SK-N-MC (cell line): ENCODE measurements around the gene GNAQ.

Experiments
- DNase-seq: peaks from one replicate; pipeline ENCODE4 v3.0.0-alpha.2; 2011; ENCODE audit warnings: low read depth, low spot score
- H3K27ac ChIP-seq: fragments of 200-600 bp; sonication (generic); 2 replicates; pipeline ENCODE4 v1.5.1; 2016; ENCODE audit warnings: mixed run types
- H3K36me3 ChIP-seq: fragments of 200-600 bp; sonication (generic); 2 replicates; pipeline ENCODE4 v1.6.1; 2017; ENCODE audit warnings: antibody characterized with exemption, low read length, mixed read lengths; ENCODE audit not compliant: insufficient read depth
- H3K4me3 ChIP-seq: fragments of 200-600 bp; sonication (generic); 2 replicates; pipeline ENCODE4 v1.5.1; 2016
- H3K9ac ChIP-seq: fragments of 200-600 bp; sonication (generic); 2 replicates; pipeline ENCODE4 v1.8.0; 2017; ENCODE audit warnings: mixed run types, mixed read lengths; ENCODE audit not compliant: insufficient read length
- H3K9me3 ChIP-seq: fragments of 200-600 bp; sonication (generic); 2 replicates; pipeline ENCODE4 v1.6.1; 2017; ENCODE audit warnings: low read depth, mild to moderate bottlenecking, antibody characterized with exemption, low read length, moderate library complexity, mixed read lengths
- EZH2 ChIP-seq: fragments of 200-600 bp; sonication (generic); IDR thresholded peaks from one replicate; pipeline ENCODE4 v1.6.1; 2017; ENCODE audit warnings: antibody characterized with exemption
- FOXP2 ChIP-seq: optimal IDR thresholded peaks from 2 replicates; pipeline ENCODE3; 2011; ENCODE audit warnings: mild to moderate bottlenecking, moderate library complexity; ENCODE audit not compliant: insufficient read depth; ENCODE audit errors: extremely low read length, control extremely low read depth
- POLR2AphosphoS5 ChIP-seq: IDR thresholded peaks from 2 replicates; pipeline ENCODE4 v1.6.1; 2012; ENCODE audit warnings: mild to moderate bottlenecking, low read depth, low read length, borderline replicate concordance

The GNAQ gene

DNA sequence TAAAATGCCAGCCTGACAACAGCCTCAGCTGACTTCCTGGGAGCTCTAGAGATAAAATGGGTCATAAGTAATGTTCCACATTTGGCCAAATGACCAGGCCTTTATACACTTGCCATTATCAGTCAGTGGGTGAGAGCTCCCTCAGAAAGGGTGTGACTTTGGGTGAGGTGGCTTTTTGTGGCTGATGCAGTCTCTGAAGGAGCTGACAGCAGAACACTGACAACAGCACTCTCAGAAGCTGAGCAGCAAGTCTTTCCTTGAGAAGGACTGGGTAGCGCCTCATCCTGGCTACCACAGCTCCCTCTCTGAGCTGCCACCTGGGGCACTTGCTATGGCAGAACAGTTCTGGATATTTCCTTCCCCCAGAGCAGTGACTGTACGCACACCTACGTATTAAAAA is 22.0 kb upstream of the GNAQ start:
- DNase-seq: no peak
- H3K4me3 ChIP-seq: no peak overlapping the region
- no peaks in the 10 kb centered on the region for H3K36me3 ChIP-seq
- H3K9ac ChIP-seq: no peak overlapping the region
- TF ChIP-seq POLR2AphosphoS5: no peak
- TF ChIP-seq EZH2: no peak
- no peak for TF ChIP-seq FOXP2
- H3K27ac ChIP-seq: no peak overlapping the region
- H3K9me3 ChIP-seq: no peaks in the 10 kb centered on the region

DNA sequence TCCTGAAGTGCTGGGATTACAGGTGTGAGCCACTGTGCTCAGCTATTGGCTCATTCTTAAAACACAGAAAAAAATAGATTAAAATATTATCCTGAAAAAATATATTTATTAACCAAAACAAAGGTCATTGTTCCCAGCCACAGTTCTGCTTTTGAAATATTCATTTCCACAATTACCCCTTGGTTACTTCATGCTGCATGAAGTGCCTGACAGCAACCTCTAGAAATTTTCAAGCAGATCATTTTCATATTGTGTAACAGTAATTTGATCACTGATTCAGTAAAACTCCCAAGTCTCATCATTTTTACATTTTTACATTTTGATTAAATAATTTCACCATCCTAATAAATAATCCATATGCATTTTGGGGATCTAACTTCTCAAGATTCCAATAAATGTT is 18.8 kb upstream of the GNAQ start:
- Histone ChIP-seq H3K4me3 (no peak overlapping the region), H3K27ac (no peak overlapping the region), H3K9me3 (no peaks in the 10 kb centered on the region), H3K9ac (no peak overlapping the region), H3K36me3 (no peaks in the 10 kb centered on the region)
- TF ChIP-seq EZH2 (no peak), POLR2AphosphoS5 (no peak), FOXP2 (no peak)
- no peak for DNase-seq

DNA sequence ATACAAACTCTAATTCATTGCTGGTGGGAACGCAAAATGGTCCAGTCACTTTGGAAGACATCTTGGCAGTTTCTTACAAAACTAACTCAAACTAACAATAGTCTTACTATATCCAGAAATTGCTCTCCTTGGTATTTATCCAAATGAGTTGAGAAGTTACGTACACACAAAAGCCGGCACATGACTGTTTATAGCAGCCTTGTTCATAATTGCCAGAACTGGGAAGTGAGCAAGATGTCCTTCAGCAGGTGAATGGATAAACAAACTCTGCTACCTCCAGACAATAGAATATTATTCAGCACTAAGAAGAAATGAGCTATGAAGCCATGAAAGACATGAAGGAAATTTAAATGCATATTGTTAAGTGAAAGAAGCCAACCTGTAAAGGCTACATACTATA is 17.9 kb upstream of the GNAQ start:
- no peak overlapping the region for H3K9ac ChIP-seq
- H3K36me3 ChIP-seq: no peaks in the 10 kb centered on the region
- no peak overlapping the region for H3K27ac ChIP-seq
- no peaks in the 10 kb centered on the region for H3K9me3 ChIP-seq
- no peak for DNase-seq
- no peak overlapping the region for H3K4me3 ChIP-seq
- TF ChIP-seq EZH2 (no peak), POLR2AphosphoS5 (no peak), FOXP2 (no peak)

DNA sequence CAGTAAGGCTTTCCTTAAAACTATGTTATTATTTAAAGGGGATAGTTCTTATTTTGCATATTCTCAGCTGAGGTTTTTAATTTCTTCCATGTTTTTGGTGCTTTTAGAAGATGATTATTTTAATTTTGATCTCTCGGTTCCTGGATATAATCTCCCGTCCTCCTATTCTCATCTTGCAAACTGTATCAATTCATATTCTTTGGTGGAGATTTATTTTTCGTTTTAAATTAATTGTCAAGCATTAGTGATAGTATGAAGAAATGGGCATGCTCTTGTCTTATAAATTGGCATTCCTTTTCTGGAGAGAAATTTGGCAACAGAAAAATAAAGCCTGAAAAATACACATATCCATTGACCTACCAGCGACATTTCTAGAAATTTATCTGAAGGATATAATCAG is 15.5 kb upstream of the GNAQ start:
- TF ChIP-seq EZH2: no peak
- Histone ChIP-seq H3K27ac (no peak overlapping the region), H3K9ac (no peak overlapping the region), H3K36me3 (no peaks in the 10 kb centered on the region), H3K9me3 (no peaks in the 10 kb centered on the region), H3K4me3 (no peak overlapping the region)
- no peak for DNase-seq

DNA sequence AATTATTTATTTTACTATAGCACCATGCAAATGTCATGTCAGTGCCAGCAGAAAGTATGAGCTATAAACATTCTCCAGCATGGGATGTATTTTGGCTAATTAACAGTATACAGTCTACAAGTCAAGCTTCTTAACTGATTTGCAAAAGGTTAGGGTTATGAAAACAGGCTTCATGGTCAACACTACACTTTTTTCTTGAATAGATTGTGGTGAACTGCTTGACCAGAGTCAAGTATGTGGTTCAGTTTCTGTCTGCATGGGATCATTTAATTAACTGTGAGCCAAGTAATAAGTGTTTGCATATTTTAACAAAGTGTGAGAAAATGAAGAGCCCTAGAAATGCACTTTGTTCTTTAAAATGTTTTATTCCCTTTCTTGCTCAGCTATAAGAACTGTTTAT is 14.5 kb upstream of the GNAQ start:
- H3K9ac ChIP-seq: no peak overlapping the region
- DNase-seq: no peak
- H3K9me3 ChIP-seq: no peaks in the 10 kb centered on the region
- no peak overlapping the region for H3K27ac ChIP-seq
- no peaks in the 10 kb centered on the region for H3K36me3 ChIP-seq
- no peak for TF ChIP-seq EZH2
- no peak for TF ChIP-seq FOXP2
- TF ChIP-seq POLR2AphosphoS5: no peak
- no peak overlapping the region for H3K4me3 ChIP-seq

DNA sequence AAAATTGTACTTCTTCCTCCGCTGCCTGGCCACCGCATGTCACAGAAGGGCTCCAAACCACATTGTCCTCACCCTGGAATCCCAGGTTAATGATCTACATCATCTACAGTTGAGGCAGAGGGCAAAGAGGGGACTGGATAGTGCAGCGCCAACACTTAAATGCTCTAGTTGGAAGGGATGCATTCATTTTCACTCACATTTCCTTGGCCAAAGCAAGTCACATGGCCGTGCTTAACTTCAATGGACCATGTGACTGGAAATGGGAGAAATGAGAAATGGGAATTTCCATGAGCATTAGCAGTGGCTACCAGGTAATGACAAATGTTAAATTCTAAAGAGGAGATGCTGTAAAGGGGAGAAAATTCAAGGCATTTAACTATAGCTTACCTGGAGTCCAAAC is 13.3 kb upstream of the GNAQ start:
- Histone ChIP-seq H3K4me3 (no peak overlapping the region), H3K36me3 (no peaks in the 10 kb centered on the region), H3K9me3 (no peaks in the 10 kb centered on the region), H3K27ac (no peak overlapping the region), H3K9ac (no peak overlapping the region)
- TF ChIP-seq POLR2AphosphoS5: no peak
- TF ChIP-seq FOXP2: no peak
- no peak for TF ChIP-seq EZH2
- DNase-seq: no peak

DNA sequence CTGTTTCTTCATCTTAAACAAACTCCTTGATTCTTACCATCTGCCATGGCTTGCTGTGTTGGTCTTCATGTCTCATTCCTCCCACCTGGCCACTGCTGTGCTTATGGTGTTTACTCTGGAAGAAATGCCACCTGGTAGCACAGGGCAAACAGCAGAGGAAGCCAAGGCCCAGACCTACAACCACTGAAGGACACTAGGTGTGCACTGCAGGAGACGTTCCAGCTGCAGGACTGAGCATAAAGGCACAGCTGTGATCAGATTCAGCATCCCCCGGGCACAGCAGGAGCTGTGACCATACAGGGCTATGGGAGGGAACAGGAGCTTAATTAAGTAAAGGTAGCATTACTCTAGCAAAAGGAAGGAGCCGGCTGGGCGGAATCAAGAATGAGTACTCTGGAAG is 12.6 kb upstream of the GNAQ start:
- Histone ChIP-seq H3K36me3 (no peaks in the 10 kb centered on the region), H3K9me3 (no peaks in the 10 kb centered on the region), H3K27ac (no peak overlapping the region), H3K4me3 (no peak overlapping the region), H3K9ac (no peak overlapping the region)
- TF ChIP-seq POLR2AphosphoS5 (no peak), FOXP2 (no peak), EZH2 (no peak)
- no peak for DNase-seq

DNA sequence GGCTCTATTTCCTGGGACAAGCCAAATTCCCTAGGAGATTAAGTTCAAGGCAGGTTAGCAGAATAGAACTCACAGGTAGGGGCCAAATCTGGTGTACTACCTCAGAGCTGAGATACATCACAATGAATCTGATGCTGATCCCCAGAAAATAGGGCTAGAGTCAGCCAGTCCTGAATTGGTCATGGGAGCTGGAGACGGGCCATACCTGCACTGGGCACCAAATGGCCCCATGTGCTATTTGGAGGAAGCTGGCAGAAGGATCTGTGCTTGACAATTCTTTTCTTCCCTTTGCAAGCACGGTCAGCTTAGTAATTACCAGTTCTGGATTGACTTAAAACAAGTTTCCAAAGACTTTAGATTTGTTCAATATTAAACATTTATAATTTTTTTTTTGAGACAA is 10.4 kb upstream of the GNAQ start:
- TF ChIP-seq FOXP2 (no peak), EZH2 (no peak), POLR2AphosphoS5 (no peak)
- no peak overlapping the region for H3K27ac ChIP-seq
- no peaks in the 10 kb centered on the region for H3K36me3 ChIP-seq
- no peak for DNase-seq
- no peak overlapping the region for H3K4me3 ChIP-seq
- no peak overlapping the region for H3K9ac ChIP-seq
- H3K9me3 ChIP-seq: no peaks in the 10 kb centered on the region

DNA sequence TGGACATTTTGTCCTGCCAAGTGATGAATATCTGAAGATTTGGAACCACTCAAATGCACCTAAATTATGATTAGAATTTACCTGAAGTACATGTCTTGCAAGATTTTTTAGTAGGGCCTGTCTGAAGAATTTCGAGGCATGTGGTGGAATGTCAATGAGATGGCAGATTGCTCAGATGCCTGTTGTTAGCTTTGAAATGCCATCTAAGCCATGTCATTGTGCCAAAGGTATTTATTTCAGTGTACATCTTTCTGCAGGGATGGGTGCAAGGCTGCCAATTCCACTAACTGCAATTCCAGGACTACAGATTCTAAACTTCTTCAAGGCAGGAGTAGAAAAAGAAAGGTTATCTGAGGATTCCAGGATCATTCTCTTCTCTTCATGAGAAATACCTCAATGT is 9.1 kb upstream of the GNAQ start:
- no peak for DNase-seq
- Histone ChIP-seq H3K27ac (no peak overlapping the region), H3K9me3 (no peaks in the 10 kb centered on the region), H3K4me3 (no peak overlapping the region), H3K9ac (no peak overlapping the region), H3K36me3 (no peaks in the 10 kb centered on the region)
- no peak for TF ChIP-seq FOXP2
- TF ChIP-seq EZH2: no peak
- TF ChIP-seq POLR2AphosphoS5: no peak
